ENCODE data around the gene TAX1BP3.

Gene TAX1BP3

GRCh38 chr17:3663102-3664011 is 5.0 kb downstream of the TAX1BP3 start:
- TF ChIP-seq FOXM1 (IDR thresholded peaks at IDR 0.05; ENCODE audit: borderline replicate concordance, low read depth): no peak
- no peak for TF ChIP-seq CEBPB (IDR thresholded peaks at IDR 0.05)
- no peak for TF ChIP-seq TAF1 (IDR thresholded peaks at IDR 0.05; ENCODE audit: low read depth)
- TF ChIP-seq ZBTB7A (IDR thresholded peaks at IDR 0.05; ENCODE audit: low read depth): no peak
- TF ChIP-seq CREB1 (IDR thresholded peaks at IDR 0.05; ENCODE audit: low read depth): no peak
- TF ChIP-seq EGR1 (IDR thresholded peaks at IDR 0.05): no peak
- TF ChIP-seq TCF12 (IDR thresholded peaks at IDR 0.05; ENCODE audit: low read depth): no peak
- TF ChIP-seq RAD21 (IDR thresholded peaks at IDR 0.05; ENCODE audit: low read depth): no peak
- no peak for TF ChIP-seq USF1 (IDR thresholded peaks at IDR 0.05)
- TF ChIP-seq EP300 (IDR thresholded peaks at IDR 0.05; ENCODE audit: borderline replicate concordance): no peak
- TF ChIP-seq NFIC (IDR thresholded peaks at IDR 0.05): no peak
- no peak for TF ChIP-seq YY1 (IDR thresholded peaks at IDR 0.05; ENCODE audit: low read depth)
- no peak for TF ChIP-seq TEAD4 (IDR thresholded peaks at IDR 0.05)

GRCh38 chr17:3660311-3660891 is 8.0 kb downstream of the TAX1BP3 start:
- TF ChIP-seq CREB1 (IDR thresholded peaks at IDR 0.05; ENCODE audit: low read depth) (no peak), MAX (IDR thresholded peaks at IDR 0.05) (no peak), RAD21 (IDR thresholded peaks at IDR 0.05; ENCODE audit: low read depth) (no peak), NFIC (IDR thresholded peaks at IDR 0.05) (no peak), EP300 (IDR thresholded peaks at IDR 0.05; ENCODE audit: borderline replicate concordance) (no peak), ZBTB7A (IDR thresholded peaks at IDR 0.05; ENCODE audit: low read depth) (no peak), YY1 (IDR thresholded peaks at IDR 0.05; ENCODE audit: low read depth) (no peak), EGR1 (IDR thresholded peaks at IDR 0.05) (no peak)

- no peak for TF ChIP-seq NFIC (IDR thresholded peaks at IDR 0.05)
- TF ChIP-seq ZBTB7A (IDR thresholded peaks at IDR 0.05; ENCODE audit: low read depth): peak; percentile 33; the same call in 1 of the 2 replicates
These were observed 8.8 kb downstream of the TAX1BP3 start for GRCh38 chr17:3659541-3660111.

GRCh38 chr17:3658784-3659449 is 9.5 kb downstream of the TAX1BP3 start:
- TF ChIP-seq TCF12 (IDR thresholded peaks at IDR 0.05; ENCODE audit: low read depth) (no peak), NFIC (IDR thresholded peaks at IDR 0.05) (no peak), CEBPB (IDR thresholded peaks at IDR 0.05) (no peak), USF1 (IDR thresholded peaks at IDR 0.05) (no peak), FOXM1 (IDR thresholded peaks at IDR 0.05; ENCODE audit: borderline replicate concordance, low read depth) (no peak)

- no peak for TF ChIP-seq CREB1 (IDR thresholded peaks at IDR 0.05; ENCODE audit: low read depth)
- no peak for TF ChIP-seq EGR1 (IDR thresholded peaks at IDR 0.05)
- TF ChIP-seq EP300 (IDR thresholded peaks at IDR 0.05; ENCODE audit: borderline replicate concordance): no peak
- no peak for TF ChIP-seq REST (IDR thresholded peaks at IDR 0.05; ENCODE audit: low read depth)
- TF ChIP-seq TAF1 (IDR thresholded peaks at IDR 0.05; ENCODE audit: low read depth): no peak
- TF ChIP-seq ZBTB7A (IDR thresholded peaks at IDR 0.05; ENCODE audit: low read depth): no peak
- no peak for TF ChIP-seq FOXM1 (IDR thresholded peaks at IDR 0.05; ENCODE audit: borderline replicate concordance, low read depth)
- no peak for TF ChIP-seq TCF12 (IDR thresholded peaks at IDR 0.05; ENCODE audit: low read depth)
- no peak for TF ChIP-seq YY1 (IDR thresholded peaks at IDR 0.05; ENCODE audit: low read depth)
- TF ChIP-seq TEAD4 (IDR thresholded peaks at IDR 0.05): no peak
- TF ChIP-seq RAD21 (IDR thresholded peaks at IDR 0.05; ENCODE audit: low read depth): no peak
- TF ChIP-seq CEBPB (IDR thresholded peaks at IDR 0.05): no peak
- TF ChIP-seq NFIC (IDR thresholded peaks at IDR 0.05): no peak
These were observed 10.2 kb downstream of the TAX1BP3 start for GRCh38 chr17:3657874-3658783.

- TF ChIP-seq EGR1 (IDR thresholded peaks at IDR 0.05) (no peak), REST (IDR thresholded peaks at IDR 0.05; ENCODE audit: low read depth) (no peak), NFIC (IDR thresholded peaks at IDR 0.05) (no peak), TAF1 (IDR thresholded peaks at IDR 0.05; ENCODE audit: low read depth) (no peak), USF1 (IDR thresholded peaks at IDR 0.05) (no peak), EP300 (IDR thresholded peaks at IDR 0.05; ENCODE audit: borderline replicate concordance) (no peak), FOXM1 (IDR thresholded peaks at IDR 0.05; ENCODE audit: borderline replicate concordance, low read depth) (no peak), YY1 (IDR thresholded peaks at IDR 0.05; ENCODE audit: low read depth) (no peak), ZBTB7A (IDR thresholded peaks at IDR 0.05; ENCODE audit: low read depth) (no peak), MAX (IDR thresholded peaks at IDR 0.05) (no peak), RAD21 (IDR thresholded peaks at IDR 0.05; ENCODE audit: low read depth) (no peak), CREB1 (IDR thresholded peaks at IDR 0.05; ENCODE audit: low read depth) (no peak), TCF12 (IDR thresholded peaks at IDR 0.05; ENCODE audit: low read depth) (no peak), TEAD4 (IDR thresholded peaks at IDR 0.05) (no peak), CEBPB (IDR thresholded peaks at IDR 0.05) (no peak)
These were observed 10.8 kb downstream of the TAX1BP3 start for GRCh38 chr17:3657588-3657869.
